Head of caudate nucleus (tissue), 42 donors: Measurements from ENCODE around the gene TNFRSF8.

Experiments used
- DNase-seq, 42 donors: peaks; one replicate each; pipeline versions ENCODE4 v3.0.0 to v3.0.0-alpha.2; 2020 to 2021; ENCODE audit warnings: mixed read lengths in 7 of 42
- intact Hi-C: fragments of 100-400 bp; cut with DNase I; formaldehyde crosslinking; loops from one replicate; pipeline ENCODE4 v1.15.0; 2022

The TNFRSF8 gene

DNA sequence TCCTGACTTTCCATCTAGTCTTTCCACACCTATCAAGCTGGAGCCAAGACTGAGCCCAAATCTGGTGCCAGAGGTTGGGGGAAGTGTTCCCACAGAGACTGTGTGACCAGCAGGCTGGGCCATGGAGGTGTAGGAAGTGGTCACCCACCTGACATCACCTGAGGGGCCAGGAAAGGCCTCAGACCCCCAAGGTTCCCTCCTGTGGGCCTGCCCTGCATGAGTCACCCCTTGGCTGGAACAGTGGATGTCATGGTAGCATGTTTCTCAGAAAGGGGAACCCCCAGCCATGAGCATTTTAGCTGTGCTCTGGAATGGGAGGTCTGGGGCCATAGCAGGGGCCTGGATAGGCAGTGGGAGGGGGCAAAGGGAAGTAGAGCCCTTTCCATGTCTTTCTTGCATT lies 5.7 kb upstream of the TNFRSF8 start:
- DNase-seq = no peak
- intact Hi-C loops = no loop called here

- no peak for DNase-seq
- intact Hi-C loops = no loop called here
Measured at GRCh38 chr1:12057940-12058687, 5.0 kb upstream of the TNFRSF8 start.

- intact Hi-C loops = no loop called here
- no peak for DNase-seq
Measured at GRCh38 chr1:12059226-12059625, 3.9 kb upstream of the TNFRSF8 start.

GRCh38 chr1:12059722-12060464 lies 3.2 kb upstream of the TNFRSF8 start:
- intact Hi-C loops = no loop called here
- DNase-seq = no peak

- intact Hi-C loops = no loop called here
- DNase-seq = no peak
Measured at GRCh38 chr1:12060500-12060899, 2.6 kb upstream of the TNFRSF8 start.

- intact Hi-C loops = no loop called here
- no peak for DNase-seq
Measured at GRCh38 chr1:12064073-12064969, 1.2 kb downstream of the TNFRSF8 start.

GRCh38 chr1:12065872-12066271 lies 2.8 kb downstream of the TNFRSF8 start:
- intact Hi-C loops = no loop called here
- DNase-seq = no peak

- peak in 40 of 42 donors; percentile 20 to 88 (median 60) for DNase-seq
- intact Hi-C loops = no loop called here
Measured at GRCh38 chr1:12067900-12068821, 5.1 kb downstream of the TNFRSF8 start.

- intact Hi-C loops = no loop called here
Measured at GRCh38 chr1:12069623-12070244, 6.6 kb downstream of the TNFRSF8 start.

GRCh38 chr1:12071892-12072291 lies 8.8 kb downstream of the TNFRSF8 start:
- intact Hi-C loops = no loop called here

More at GRCh38 chr1:12069623-12070244, 6.6 kb downstream of the TNFRSF8 start:
- no peak for DNase-seq

DNA sequence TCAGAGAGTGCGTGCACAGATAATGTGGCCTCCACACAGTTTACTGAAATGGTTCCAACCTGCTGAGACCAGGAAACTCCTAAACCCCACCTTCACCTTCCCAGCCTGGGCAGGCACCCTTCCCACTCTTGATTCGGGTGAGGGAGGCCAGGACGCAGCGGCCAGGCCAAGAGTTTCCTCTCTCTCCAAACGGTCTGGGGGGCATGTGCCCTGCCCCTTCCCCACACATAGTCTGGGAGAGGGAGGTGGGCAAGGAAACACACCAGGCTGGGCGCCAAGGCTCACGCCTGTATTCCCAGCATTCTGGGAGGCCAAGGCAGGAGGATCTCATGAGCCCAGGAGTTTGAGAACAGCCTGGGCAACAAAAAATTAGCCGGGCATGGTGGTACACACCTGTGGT lies 9.6 kb downstream of the TNFRSF8 start:
- DNase-seq = no peak
- intact Hi-C loops = no loop called here

More at GRCh38 chr1:12071892-12072291, 8.8 kb downstream of the TNFRSF8 start:
- no peak for DNase-seq

DNA sequence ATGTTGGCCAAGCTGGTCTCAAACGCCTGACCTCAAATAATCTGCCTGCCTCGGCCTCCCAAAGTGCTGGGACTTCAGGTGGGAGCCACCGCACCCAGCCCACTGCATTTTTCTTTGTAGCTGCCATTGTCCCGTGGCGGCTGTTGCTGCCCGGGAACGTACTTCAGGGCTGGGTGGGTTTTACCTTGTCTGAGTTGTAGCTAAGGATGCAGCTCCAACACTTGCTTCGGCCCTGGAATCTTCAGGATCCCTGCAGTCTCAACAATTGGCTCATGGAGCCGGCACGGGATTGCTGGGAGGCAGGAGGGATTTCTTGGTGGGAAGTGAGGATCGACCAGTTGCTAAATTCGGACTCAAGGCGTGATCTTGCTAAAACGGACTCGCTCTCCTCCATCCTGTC lies 10.7 kb downstream of the TNFRSF8 start:
- DNase-seq = no peak
- intact Hi-C loops = no loop called here

- DNase-seq = no peak
- intact Hi-C loops = no loop called here
Measured at GRCh38 chr1:12075195-12076114, 12.4 kb downstream of the TNFRSF8 start.

GRCh38 chr1:12076425-12077005 lies 13.4 kb downstream of the TNFRSF8 start:
- intact Hi-C loops = no loop called here
- DNase-seq = no peak

GRCh38 chr1:12078575-12078937 lies 15.5 kb downstream of the TNFRSF8 start:
- no peak for DNase-seq
- intact Hi-C loops = no loop called here

DNA sequence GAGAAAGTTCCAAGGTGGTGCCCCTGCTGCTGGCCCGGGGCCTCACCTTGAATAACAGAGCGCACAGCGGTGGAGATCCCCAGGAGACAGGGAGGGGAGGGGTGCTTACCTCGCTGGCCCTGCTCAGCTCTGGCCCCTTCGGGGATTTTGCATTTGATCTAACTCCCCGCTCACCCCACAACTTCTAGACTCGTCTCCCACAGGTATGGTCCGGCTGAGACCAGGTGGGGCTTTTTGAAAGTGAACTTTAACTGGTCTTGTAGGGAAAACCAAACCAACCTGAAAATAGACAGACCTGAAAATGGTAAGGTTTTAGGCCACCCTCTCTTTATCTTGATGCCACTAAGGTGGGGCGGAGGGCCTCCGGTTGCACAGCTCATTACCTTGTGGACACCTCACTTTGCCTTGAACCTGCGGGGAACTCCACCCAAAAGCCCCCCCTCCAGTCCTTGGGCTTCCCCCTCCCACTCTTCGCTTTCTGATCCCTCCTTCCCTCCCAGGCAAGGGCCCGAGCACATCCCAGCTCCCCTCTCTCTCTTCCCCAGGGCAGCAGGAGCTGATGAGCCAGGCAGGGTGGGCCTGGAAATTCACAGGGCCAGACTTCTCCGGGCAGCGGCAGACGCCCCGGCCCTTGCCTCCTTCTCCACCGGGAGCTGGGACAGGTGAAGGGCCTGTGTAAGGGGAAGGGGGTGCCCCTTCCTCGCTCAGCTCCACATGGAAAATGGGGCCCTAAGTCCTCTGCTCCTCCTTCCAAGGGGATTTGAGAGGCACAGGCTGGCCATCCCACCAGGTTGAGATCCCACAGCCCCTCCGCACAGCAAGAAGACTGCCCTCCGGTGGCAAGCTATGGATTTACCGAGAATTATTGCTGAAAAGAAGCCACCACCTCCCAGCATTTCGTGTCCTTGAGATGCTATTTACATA lies 16.1 kb downstream of the TNFRSF8 start:
- intact Hi-C loops = no loop called here
- DNase-seq = peak in 30 of 42 donors; percentile 13 to 64 (median 32)
